Right kidney (tissue), 1 donor: Measurements from ENCODE around the gene OR52M1.

Experiments used
- DNase-seq: peaks from one replicate; pipeline ENCODE4 v3.0.0-alpha.2; 2016

The OR52M1 gene

DNA sequence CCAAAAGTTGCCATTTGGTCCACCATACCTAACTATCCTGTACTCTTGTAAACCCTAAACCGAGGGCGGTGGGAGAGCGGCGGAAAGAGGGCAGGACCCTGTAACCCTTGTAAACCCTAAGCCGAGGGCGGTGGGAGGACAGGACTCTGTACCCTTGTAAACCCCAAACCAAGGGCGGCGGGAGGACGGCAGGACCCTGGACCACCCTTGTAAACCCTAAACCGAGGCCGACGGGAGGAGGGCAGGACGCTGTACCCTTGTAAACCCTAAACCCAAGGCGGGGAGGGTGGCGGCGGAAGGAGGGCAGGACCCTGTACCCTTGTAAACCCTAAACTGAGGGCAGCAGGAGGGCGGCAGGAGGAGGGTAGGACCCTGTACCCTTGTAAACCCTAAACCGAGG, 24.1 kb downstream of the OR52M1 start:
- DNase-seq = no peak

GRCh38 chr11:4576880-4577279, 31.9 kb downstream of the OR52M1 start:
- no peak for DNase-seq

DNA sequence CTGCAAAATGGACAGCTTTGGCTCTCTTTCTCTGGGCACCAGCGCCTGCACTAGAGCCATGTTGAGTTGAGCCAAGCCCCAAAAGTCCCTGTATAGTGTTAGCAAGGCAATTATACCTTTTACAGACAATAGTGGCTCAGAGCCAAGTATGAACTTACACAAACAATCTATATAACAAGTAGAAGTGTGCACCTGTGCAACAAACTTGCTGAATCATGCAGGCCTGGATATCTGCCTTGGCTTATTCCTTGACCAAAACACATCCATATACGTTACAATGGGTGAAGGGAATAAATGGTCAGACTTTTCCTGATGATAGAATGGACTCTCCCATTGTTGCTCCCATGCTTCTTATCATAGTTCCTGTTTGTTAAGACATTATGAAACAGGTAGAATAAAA, 32.8 kb downstream of the OR52M1 start:
- DNase-seq = no peak

DNA sequence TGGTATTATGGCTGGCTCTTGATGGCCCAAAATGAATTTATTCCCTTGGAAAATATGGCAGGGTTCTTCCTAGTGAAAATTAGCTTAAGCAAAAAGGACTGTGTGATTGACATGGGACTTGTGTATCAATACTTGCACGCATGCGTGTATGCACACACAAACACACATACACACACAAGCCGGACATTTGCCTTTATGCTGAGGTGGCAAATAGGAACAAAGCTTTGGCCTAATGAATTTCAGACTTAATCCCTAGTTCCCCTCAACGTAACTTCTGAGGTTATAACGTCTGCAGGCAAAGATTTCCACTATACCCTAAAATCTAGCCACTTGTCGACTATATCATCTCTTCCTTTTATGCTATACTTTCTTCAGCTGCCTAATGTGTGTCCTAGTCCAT, 33.6 kb downstream of the OR52M1 start:
- no peak for DNase-seq

GRCh38 chr11:4580124-4580523, 35.1 kb downstream of the OR52M1 start:
- DNase-seq = no peak

- DNase-seq = no peak
These were observed 36.5 kb downstream of the OR52M1 start, which contains the start of gene OR52I2 for GRCh38 chr11:4581443-4581842. TSS of gene OR52I2 (plus strand) at chr11:4581743.

- no peak for DNase-seq
These were observed 44.0 kb downstream of the OR52M1 start for GRCh38 chr11:4589017-4589416.

- DNase-seq = no peak
These were observed 48.7 kb downstream of the OR52M1 start, which contains the start of gene OR52I1 for GRCh38 chr11:4593739-4594138. TSS of gene OR52I1 (plus strand) at chr11:4594039. CDS start at chr11:4594039, 0 bp downstream.
